Measurements from ENCODE around the gene RCN1.

Gene RCN1

DNA sequence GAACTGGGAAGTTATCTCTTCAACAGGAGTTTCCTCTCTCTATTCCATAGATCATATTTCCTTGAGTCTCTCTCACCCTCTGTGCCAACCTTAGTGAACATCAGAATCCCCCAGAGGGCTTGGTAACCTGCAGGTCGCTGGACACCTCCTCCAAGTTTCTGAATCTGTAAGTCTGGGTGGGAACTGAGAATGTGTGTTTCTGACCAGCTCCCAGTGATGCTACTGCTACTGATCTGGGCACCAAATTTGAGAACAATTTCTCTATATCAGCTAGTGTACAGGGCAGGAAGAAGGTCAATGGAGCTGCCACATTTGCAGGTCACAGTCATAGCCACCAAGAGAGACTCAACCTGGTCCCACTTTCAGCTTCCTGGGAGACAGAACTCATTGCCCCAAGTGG lies 62.9 kb downstream of the RCN1 start:
- no peak for DNase-seq (ENCODE audit: low read depth in 2 of 2)

- no peak for DNase-seq (ENCODE audit: low read depth in 2 of 2)
Measured at GRCh38 chr11:32154275-32154674, 63.4 kb downstream of the RCN1 start.

Data from stimulated activated CD4-positive, alpha-beta T cell treated with anti-CD3 and anti-CD28 coated beads, Interleukin-1b, Interleukin-23, amount 100 ng/mL, for 1 hour (primary cell).